ENCODE results near the gene HNRNPM.

The HNRNPM gene

GRCh38 chr19:8498295-8498694, 53.5 kb downstream of the HNRNPM start:
- DNase-seq (ENCODE audit: extremely low read depth, low read depth): no peak
- TF ChIP-seq CTCF (IDR thresholded peaks at IDR 0.05; ENCODE audit: low read depth, low read length): no peak

GRCh38 chr19:8499048-8499833, 54.5 kb downstream of the HNRNPM start:
- no peak for TF ChIP-seq CTCF (IDR thresholded peaks at IDR 0.05; ENCODE audit: low read depth, low read length)
- no peak for DNase-seq (ENCODE audit: extremely low read depth, low read depth)

- DNase-seq (ENCODE audit: extremely low read depth, low read depth): no peak
- TF ChIP-seq CTCF (IDR thresholded peaks at IDR 0.05; ENCODE audit: low read depth, low read length): no peak
These were observed 55.4 kb downstream of the HNRNPM start for GRCh38 chr19:8500158-8500557.

DNA sequence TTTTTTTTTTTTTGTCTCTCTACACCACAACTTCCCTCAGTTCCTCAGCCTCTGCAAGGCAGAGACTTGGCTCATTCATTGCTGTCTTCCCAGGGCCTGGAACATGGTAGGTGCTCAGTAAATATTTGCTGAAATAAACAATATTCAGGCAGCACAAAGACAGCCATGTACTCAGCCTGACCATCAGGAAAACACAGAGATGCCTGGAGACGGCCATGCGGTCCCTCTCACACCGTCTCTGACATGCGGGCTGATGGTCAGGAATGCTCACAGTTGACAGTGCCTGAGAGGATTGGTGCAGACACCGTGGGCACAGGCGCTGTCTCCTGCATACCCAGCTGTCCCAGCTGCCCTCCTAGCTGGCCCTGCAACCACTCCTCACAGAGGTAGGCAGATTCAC, 56.7 kb downstream of the HNRNPM start:
- DNase-seq (ENCODE audit: extremely low read depth, low read depth): no peak

GRCh38 chr19:8501981-8502380, 57.2 kb downstream of the HNRNPM start:
- TF ChIP-seq CTCF (IDR thresholded peaks at IDR 0.05; ENCODE audit: low read depth, low read length): no peak
- no peak for DNase-seq (ENCODE audit: extremely low read depth, low read depth)

More for the DNA sequence above, 56.7 kb downstream of the HNRNPM start:
- no peak for TF ChIP-seq CTCF (IDR thresholded peaks at IDR 0.05; ENCODE audit: low read depth, low read length)

DNA sequence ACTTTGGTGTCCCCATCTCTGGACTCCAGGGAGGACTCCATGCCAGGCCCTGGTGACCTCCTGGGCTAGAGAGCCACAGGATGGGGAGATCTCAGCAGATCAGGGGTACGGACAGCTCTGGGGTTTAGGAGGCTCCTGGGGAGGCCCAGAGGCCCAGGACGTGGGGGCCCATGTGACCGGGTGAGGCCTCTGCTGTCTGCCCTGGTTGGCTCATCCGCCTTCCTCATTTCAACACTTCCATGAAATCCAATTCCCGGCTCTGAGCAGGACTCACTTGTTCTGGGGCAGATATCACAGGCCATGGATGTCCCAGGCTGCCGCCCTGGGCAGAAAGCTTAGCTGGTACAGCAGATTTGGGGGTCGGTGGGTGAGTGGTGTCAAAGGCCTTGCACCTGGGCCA, 58.7 kb downstream of the HNRNPM start:
- no peak for DNase-seq (ENCODE audit: extremely low read depth, low read depth)
- no peak for TF ChIP-seq CTCF (IDR thresholded peaks at IDR 0.05; ENCODE audit: low read depth, low read length)

DNA sequence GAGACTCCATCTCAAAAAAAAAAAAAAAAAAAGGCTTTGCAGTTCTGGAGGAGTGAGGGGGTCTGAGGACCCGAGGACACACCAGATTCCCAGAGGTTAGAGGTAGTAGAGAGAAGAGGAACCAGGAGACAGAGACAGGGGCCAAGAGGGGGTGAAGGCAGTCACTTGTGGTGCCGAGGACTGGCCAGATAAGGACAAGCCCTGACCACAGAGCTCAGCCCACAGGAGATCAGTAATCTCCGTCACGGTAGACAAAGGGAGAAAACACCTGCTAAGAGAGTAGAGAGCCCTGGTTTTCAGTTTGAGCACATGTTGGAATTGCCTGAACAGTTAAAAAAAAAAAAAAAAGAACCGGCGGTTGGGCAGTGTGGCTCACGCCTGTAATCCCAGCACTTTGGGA, 59.4 kb downstream of the HNRNPM start:
- no peak for DNase-seq (ENCODE audit: extremely low read depth, low read depth)

More for the DNA sequence above, 59.4 kb downstream of the HNRNPM start:
- no peak for TF ChIP-seq CTCF (IDR thresholded peaks at IDR 0.05; ENCODE audit: low read depth, low read length)
